Hepatocyte (in vitro differentiated cells): ENCODE results near the gene ANKRD29. TPM values are rescaled to one million over a fixed set of nuclear protein-coding genes. Genes with fewer than 3 reads are reported as not detected.
"Not testable (repeated sequence)": the region's sequence is repeated elsewhere in the genome, so short reads cannot be mapped to it uniquely, and the experiment has no call there.

ENCODE experiments used
- DNase-seq: peaks from one replicate; pipeline ENCODE4 v3.0.0-alpha.2; 2016; ENCODE audit warnings: low spot score
- H2AFZ ChIP-seq: fragments of 200-600 bp; sonication (generic); 2 replicates; pipeline ENCODE4 v1.6.0; 2016; ENCODE audit warnings: antibody characterized with exemption, mild to moderate bottlenecking
- H3K27ac ChIP-seq: fragments of 200-600 bp; sonication (generic); 2 replicates; pipeline ENCODE4 v1.5.1; 2016; ENCODE audit warnings: mild to moderate bottlenecking
- H3K27me3 ChIP-seq: fragments of 200-600 bp; sonication (generic); 2 replicates; pipeline ENCODE4 v1.6.1; 2016
- H3K36me3 ChIP-seq: fragments of 200-600 bp; sonication (generic); replicated peaks from 2 replicates; pipeline ENCODE4 v1.5.1; 2016; ENCODE audit warnings: low read depth; ENCODE audit not compliant: insufficient read depth
- H3K4me1 ChIP-seq: fragments of 200-600 bp; sonication (generic); 2 replicates; pipeline ENCODE4 v1.5.1; 2016; ENCODE audit warnings: mild to moderate bottlenecking, moderate library complexity; ENCODE audit not compliant: insufficient read depth
- H3K4me2 ChIP-seq: fragments of 200-600 bp; sonication (generic); 2 replicates; pipeline ENCODE4 v1.6.0; 2016
- H3K4me3 ChIP-seq: fragments of 200-600 bp; sonication (generic); 2 replicates; pipeline ENCODE4 v1.5.1; 2016; ENCODE audit warnings: mild to moderate bottlenecking
- H3K79me2 ChIP-seq: fragments of 200-600 bp; sonication (generic); 2 replicates; pipeline ENCODE4 v1.6.0; 2017; ENCODE audit warnings: mild to moderate bottlenecking
- H3K9me2 ChIP-seq: fragments of 200-600 bp; sonication (generic); replicated peaks from 2 replicates; pipeline ENCODE4 v1.6.0; 2017; ENCODE audit warnings: mild to moderate bottlenecking; ENCODE audit not compliant: insufficient read depth
- H3K9me3 ChIP-seq: fragments of 200-600 bp; sonication (generic); 2 replicates; pipeline ENCODE4 v1.5.1; 2016; ENCODE audit warnings: low read depth, mild to moderate bottlenecking
- H4K20me1 ChIP-seq: fragments of 200-600 bp; sonication (generic); 2 replicates; pipeline ENCODE4 v1.6.0; 2016; ENCODE audit warnings: mild to moderate bottlenecking; ENCODE audit not compliant: insufficient read depth, poor library complexity, severe bottlenecking
- EZH2 ChIP-seq: fragments of 200-600 bp; sonication (generic); IDR thresholded peaks from 2 replicates; pipeline ENCODE4 v1.6.1; 2016; ENCODE audit warnings: antibody characterized with exemption, mild to moderate bottlenecking, borderline replicate concordance
- EZH2phosphoT487 ChIP-seq: fragments of 200-600 bp; sonication (generic); IDR thresholded peaks from one replicate; pipeline ENCODE4 v1.6.1; 2018; ENCODE audit warnings: antibody characterized with exemption, mild to moderate bottlenecking, low read depth, moderate library complexity; ENCODE audit not compliant: unreplicated experiment, severe bottlenecking
- WGBS: methylation state at CpG from one replicate; pipeline ENCODE4 v1.1.6; 2016; ENCODE audit warnings: low lambda C conversion rate; ENCODE audit errors: missing lambda C conversion rate; 5-methylcytosine and 5-hydroxymethylcytosine counted together
- polyA plus RNA-seq: library from polyadenylated mRNA; unstranded; fragments of >200 nt; fragmentation: Nextera tagmentation; extraction: Ambion mirVana; gene quantifications from 2 replicates; pipeline ENCODE4 v1.2.1, GENCODE V29; 2016
- total RNA-seq: library from RNA; depleted of rRNA; stranded (reverse); fragments of >200 nt; gene quantifications from 2 replicates; pipeline ENCODE4 v1.2.3, GENCODE V29; 2014
- TF ChIP-seq, protein P1 (sequence below): fragments of 200-600 bp; sonication (generic); IDR thresholded peaks from 2 replicates; pipeline ENCODE4 v1.5.1; 2016; ENCODE audit warnings: antibody characterized with exemption, mild to moderate bottlenecking; ENCODE audit not compliant: poor library complexity

ANKRD29 gene
- total and polyA plus RNA-seq, 2 experiments from 2014 or later, result 7.7 to 12.1 TPM

DNA sequence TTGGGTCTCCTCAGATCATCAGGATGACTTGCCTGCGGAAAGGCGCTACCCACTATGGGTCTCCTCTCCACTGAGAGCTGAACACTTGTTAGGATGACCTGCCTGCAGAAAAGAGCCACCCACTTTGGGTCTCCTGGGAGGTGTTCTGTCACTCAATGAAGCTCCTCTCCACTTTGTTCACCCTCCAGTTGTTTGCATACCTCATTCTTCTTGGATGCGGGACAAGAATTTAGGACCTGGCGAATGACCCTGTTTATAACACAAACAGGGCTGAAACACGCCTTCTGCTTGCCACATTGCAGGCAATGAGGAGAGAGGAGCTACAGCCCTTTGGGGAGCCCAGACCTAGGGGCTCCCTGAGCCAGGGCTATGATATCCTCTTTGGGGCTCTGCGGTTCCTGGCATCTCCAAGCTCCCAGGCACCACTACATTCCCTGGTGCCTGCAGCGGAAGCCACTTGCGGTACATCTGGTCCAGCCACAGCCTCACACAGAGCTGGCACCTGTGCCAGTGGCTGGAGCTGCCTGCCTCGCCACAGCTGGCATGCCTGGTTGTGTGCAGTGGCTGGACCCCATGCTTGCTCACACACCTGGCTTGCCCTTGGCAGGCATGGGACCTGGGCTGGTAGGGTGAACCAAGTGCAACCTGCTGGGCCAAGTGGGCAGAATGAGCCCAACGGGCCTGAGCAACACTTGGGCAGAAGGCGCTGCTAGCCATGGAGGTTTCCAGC is 20.6 kb downstream of the ANKRD29 start:
- Histone ChIP-seq H3K9me3 (no peaks in the 10 kb centered on the region), H3K4me1 (peaks cover 4% of the 10 kb centered on the region), H3K36me3 (no peaks in the 10 kb centered on the region), H2AFZ (no peak overlapping the region), H3K27ac (no peak overlapping the region), H3K79me2 (no peaks in the 10 kb centered on the region), H4K20me1 (no peaks in the 10 kb centered on the region), H3K9me2 (no peaks in the 10 kb centered on the region), H3K27me3 (no peaks in the 10 kb centered on the region), H3K4me2 (no peak overlapping the region), H3K4me3 (no peak overlapping the region)
- WGBS, result 90% methylated on average over 11 of the region's 11 CpGs
- DNase-seq, result no peak
- TF ChIP-seq EZH2 (no peak), EZH2phosphoT487 (no peak)
- TF ChIP-seq, protein P1, sequence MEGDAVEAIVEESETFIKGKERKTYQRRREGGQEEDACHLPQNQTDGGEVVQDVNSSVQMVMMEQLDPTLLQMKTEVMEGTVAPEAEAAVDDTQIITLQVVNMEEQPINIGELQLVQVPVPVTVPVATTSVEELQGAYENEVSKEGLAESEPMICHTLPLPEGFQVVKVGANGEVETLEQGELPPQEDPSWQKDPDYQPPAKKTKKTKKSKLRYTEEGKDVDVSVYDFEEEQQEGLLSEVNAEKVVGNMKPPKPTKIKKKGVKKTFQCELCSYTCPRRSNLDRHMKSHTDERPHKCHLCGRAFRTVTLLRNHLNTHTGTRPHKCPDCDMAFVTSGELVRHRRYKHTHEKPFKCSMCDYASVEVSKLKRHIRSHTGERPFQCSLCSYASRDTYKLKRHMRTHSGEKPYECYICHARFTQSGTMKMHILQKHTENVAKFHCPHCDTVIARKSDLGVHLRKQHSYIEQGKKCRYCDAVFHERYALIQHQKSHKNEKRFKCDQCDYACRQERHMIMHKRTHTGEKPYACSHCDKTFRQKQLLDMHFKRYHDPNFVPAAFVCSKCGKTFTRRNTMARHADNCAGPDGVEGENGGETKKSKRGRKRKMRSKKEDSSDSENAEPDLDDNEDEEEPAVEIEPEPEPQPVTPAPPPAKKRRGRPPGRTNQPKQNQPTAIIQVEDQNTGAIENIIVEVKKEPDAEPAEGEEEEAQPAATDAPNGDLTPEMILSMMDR, result no peak

DNA sequence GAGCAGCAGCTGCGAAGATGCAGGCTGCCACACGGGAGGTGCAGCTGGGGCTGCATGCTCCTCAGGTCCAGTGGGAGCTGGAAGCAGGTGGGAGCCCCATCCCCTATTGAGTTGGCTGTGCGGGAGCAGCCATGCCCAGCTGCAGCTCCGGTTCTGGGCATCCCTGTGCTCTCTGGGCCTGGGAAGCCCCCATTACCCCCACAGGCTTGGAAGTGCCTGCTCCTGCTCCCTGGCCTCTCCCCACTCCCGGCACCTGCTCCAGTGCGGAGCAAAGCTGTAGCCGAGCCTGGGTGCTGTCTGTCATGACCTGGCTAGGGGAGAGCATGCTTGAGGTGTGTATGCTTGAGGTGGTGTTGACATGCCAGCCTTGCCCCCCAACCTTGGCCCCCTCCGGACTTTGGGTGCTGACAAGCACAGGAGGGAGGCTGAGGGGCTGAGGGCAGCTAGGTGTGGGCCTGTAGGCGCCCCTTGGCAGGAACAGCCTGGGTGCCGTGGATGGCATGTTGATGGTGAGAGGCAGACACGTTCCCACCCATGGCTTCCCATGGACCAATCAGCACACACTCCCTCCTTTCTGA is 21.5 kb downstream of the ANKRD29 start:
- H3K9me2 ChIP-seq, result no peaks in the 10 kb centered on the region
- peaks cover 4% of the 10 kb centered on the region for H3K4me1 ChIP-seq
- TF ChIP-seq EZH2, result no peak
- TF ChIP-seq, protein P1, result no peak
- TF ChIP-seq EZH2phosphoT487, result no peak
- no peak for DNase-seq
- no peaks in the 10 kb centered on the region for H4K20me1 ChIP-seq
- H3K79me2 ChIP-seq, result no peaks in the 10 kb centered on the region
- 92% methylated on average over 11 of the region's 11 CpGs for WGBS
- no peak overlapping the region for H2AFZ ChIP-seq
- no peak overlapping the region for H3K4me3 ChIP-seq
- H3K9me3 ChIP-seq, result no peaks in the 10 kb centered on the region
- H3K36me3 ChIP-seq, result no peaks in the 10 kb centered on the region
- H3K4me2 ChIP-seq, result no peak overlapping the region
- no peak overlapping the region for H3K27ac ChIP-seq
- H3K27me3 ChIP-seq, result no peaks in the 10 kb centered on the region

DNA sequence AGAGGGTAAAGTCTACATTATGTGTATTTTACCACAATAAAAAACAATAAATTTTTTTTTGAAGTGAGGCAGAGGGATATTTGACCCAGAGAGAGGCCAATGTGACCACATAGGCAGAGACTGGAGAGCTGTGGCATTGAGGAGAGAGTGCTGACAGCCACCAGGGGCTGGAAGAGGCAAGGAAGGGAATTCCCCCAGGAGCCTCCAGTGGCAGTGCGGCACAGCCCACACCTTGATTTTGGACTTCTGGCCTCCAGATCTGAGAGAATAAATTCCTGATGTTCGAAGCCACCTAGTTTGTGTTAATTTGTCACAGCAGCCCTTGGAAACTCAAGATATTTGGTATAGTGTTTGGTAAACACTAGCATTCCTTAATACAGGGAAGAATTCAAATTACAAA is 22.7 kb downstream of the ANKRD29 start:
- no peak overlapping the region for H3K4me2 ChIP-seq
- H3K4me1 ChIP-seq, result peaks cover 4% of the 10 kb centered on the region
- DNase-seq, result peak; percentile 37
- H3K27ac ChIP-seq, result no peak overlapping the region
- no peaks in the 10 kb centered on the region for H3K79me2 ChIP-seq
- no peaks in the 10 kb centered on the region for H3K27me3 ChIP-seq
- no peaks in the 10 kb centered on the region for H4K20me1 ChIP-seq
- H2AFZ ChIP-seq, result no peak overlapping the region
- no peaks in the 10 kb centered on the region for H3K9me3 ChIP-seq
- H3K4me3 ChIP-seq, result no peak overlapping the region
- H3K36me3 ChIP-seq, result no peaks in the 10 kb centered on the region
- TF ChIP-seq, protein P1, result no peak
- TF ChIP-seq EZH2phosphoT487, result no peak
- no peak for TF ChIP-seq EZH2
- WGBS, result 77% methylated on average over 2 of the region's 2 CpGs
- no peaks in the 10 kb centered on the region for H3K9me2 ChIP-seq

DNA sequence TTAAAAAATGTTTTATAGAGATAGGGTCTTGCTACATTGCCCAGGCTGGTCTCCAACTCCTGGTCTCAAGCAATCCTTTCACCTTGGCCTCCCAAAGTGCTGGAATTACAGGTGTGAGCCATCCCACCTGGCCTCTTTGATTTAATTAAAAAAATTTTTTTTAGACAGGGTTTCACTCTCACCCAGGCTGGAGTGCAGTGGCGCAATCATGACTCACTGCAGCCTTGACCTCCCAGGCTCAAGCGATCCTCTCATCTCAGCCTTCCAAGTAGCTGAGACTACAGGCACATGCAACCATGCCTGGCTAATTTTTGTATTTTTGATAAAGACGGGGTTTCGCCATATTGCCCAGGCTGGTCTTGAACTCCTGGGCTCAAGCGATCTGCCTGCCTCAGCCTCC is 26.3 kb downstream of the ANKRD29 start:
- H4K20me1 ChIP-seq, H3K27me3 ChIP-seq, H3K4me2 ChIP-seq, H3K4me3 ChIP-seq, H2AFZ ChIP-seq, H3K9me3 ChIP-seq, H3K79me2 ChIP-seq, H3K27ac ChIP-seq, H3K9me2 ChIP-seq, H3K4me1 ChIP-seq, DNase-seq, H3K36me3 ChIP-seq: not testable (repeated sequence)
- WGBS, result 97% methylated on average over 5 of the region's 5 CpGs
